ENCODE data around the gene KIR2DL4.
"Not testable (repeated sequence)": the region's sequence is repeated elsewhere in the genome, so short reads cannot be mapped to it uniquely, and the experiment has no call there.

KIR2DL4 gene

GRCh38 chr19:54817670-54818536 lies 14.5 kb downstream of the KIR2DL4 start:
- H3K36me3 ChIP-seq (ENCODE audit: insufficient read depth, low read length): no peaks in the 10 kb centered on the region
- H3K9me3 ChIP-seq (ENCODE audit: low read length): no peaks in the 10 kb centered on the region
- TF ChIP-seq EZH2 (IDR thresholded peaks at IDR 0.05; ENCODE audit: borderline replicate concordance, low read length): no peak
- no peak for TF ChIP-seq CTCF (IDR thresholded peaks at IDR 0.05; ENCODE audit: low read length)
- H3K79me2 ChIP-seq (ENCODE audit: insufficient read depth, low read length): no peaks in the 10 kb centered on the region
- no peak overlapping the region for H2AFZ ChIP-seq (ENCODE audit: low read length)
- H3K9me2 ChIP-seq (ENCODE audit: low read depth, low read length): no peaks in the 10 kb centered on the region
- no peak overlapping the region for H3K4me2 ChIP-seq (ENCODE audit: low read length)
- no peaks in the 10 kb centered on the region for H4K20me1 ChIP-seq (ENCODE audit: insufficient read depth, low read length)
- no peaks in the 10 kb centered on the region for H3K27me3 ChIP-seq (ENCODE audit: insufficient read depth, low read length)
- H3K27ac ChIP-seq (ENCODE audit: low read depth, low read length, poor library complexity, severe bottlenecking): no peak overlapping the region
- H3K4me3 ChIP-seq (ENCODE audit: low read depth, low read length, poor library complexity, severe bottlenecking): no peak overlapping the region
- H3K9ac ChIP-seq (ENCODE audit: low read length): no peak overlapping the region
- H3K4me1 ChIP-seq (ENCODE audit: insufficient read depth, low read length, severe bottlenecking): no peaks in the 10 kb centered on the region
- H3F3A ChIP-seq (ENCODE audit: insufficient read depth, low read length): no peaks in the 10 kb centered on the region

GRCh38 chr19:54824416-54824815 lies 21.0 kb downstream of the KIR2DL4 start:
- H3K27me3 ChIP-seq (ENCODE audit: insufficient read depth, low read length); H3K27ac ChIP-seq (ENCODE audit: low read depth, low read length, poor library complexity, severe bottlenecking); H3K9me2 ChIP-seq (ENCODE audit: low read depth, low read length); H4K20me1 ChIP-seq (ENCODE audit: insufficient read depth, low read length); H3K79me2 ChIP-seq (ENCODE audit: insufficient read depth, low read length); H3K4me1 ChIP-seq (ENCODE audit: insufficient read depth, low read length, severe bottlenecking); H3K4me3 ChIP-seq (ENCODE audit: low read depth, low read length, poor library complexity, severe bottlenecking); H3K36me3 ChIP-seq (ENCODE audit: insufficient read depth, low read length); H3K9me3 ChIP-seq (ENCODE audit: low read length); H3K9ac ChIP-seq (ENCODE audit: low read length); H3K4me2 ChIP-seq (ENCODE audit: low read length); H3F3A ChIP-seq (ENCODE audit: insufficient read depth, low read length); H2AFZ ChIP-seq (ENCODE audit: low read length): not testable (repeated sequence)

GRCh38 chr19:54825326-54825725 lies 21.9 kb downstream of the KIR2DL4 start:
- H3K27ac ChIP-seq (ENCODE audit: low read depth, low read length, poor library complexity, severe bottlenecking): not testable (repeated sequence)

GRCh38 chr19:54828064-54828463 lies 24.7 kb downstream of the KIR2DL4 start:
- H3K36me3 ChIP-seq (ENCODE audit: insufficient read depth, low read length); H3K9me2 ChIP-seq (ENCODE audit: low read depth, low read length); H3K27me3 ChIP-seq (ENCODE audit: insufficient read depth, low read length): not testable (repeated sequence)

More at GRCh38 chr19:54825326-54825725, 21.9 kb downstream of the KIR2DL4 start:
- not testable (repeated sequence) for H3K36me3 ChIP-seq (ENCODE audit: insufficient read depth, low read length); H3K4me3 ChIP-seq (ENCODE audit: low read depth, low read length, poor library complexity, severe bottlenecking); H4K20me1 ChIP-seq (ENCODE audit: insufficient read depth, low read length); H3F3A ChIP-seq (ENCODE audit: insufficient read depth, low read length); H3K27me3 ChIP-seq (ENCODE audit: insufficient read depth, low read length); H3K79me2 ChIP-seq (ENCODE audit: insufficient read depth, low read length); H3K9ac ChIP-seq (ENCODE audit: low read length); H3K4me1 ChIP-seq (ENCODE audit: insufficient read depth, low read length, severe bottlenecking); H3K9me2 ChIP-seq (ENCODE audit: low read depth, low read length); H3K4me2 ChIP-seq (ENCODE audit: low read length); H3K9me3 ChIP-seq (ENCODE audit: low read length); H2AFZ ChIP-seq (ENCODE audit: low read length)

GRCh38 chr19:54832496-54832895 lies 29.1 kb downstream of the KIR2DL4 start, which contains the start of gene KIR2DS4:
Gene KIR2DS4, plus strand, starts transcription at chr19:54832676.
- H4K20me1 ChIP-seq (ENCODE audit: insufficient read depth, low read length); H2AFZ ChIP-seq (ENCODE audit: low read length); H3K4me3 ChIP-seq (ENCODE audit: low read depth, low read length, poor library complexity, severe bottlenecking); H3K9me2 ChIP-seq (ENCODE audit: low read depth, low read length); H3F3A ChIP-seq (ENCODE audit: insufficient read depth, low read length); H3K9me3 ChIP-seq (ENCODE audit: low read length); H3K4me2 ChIP-seq (ENCODE audit: low read length); H3K9ac ChIP-seq (ENCODE audit: low read length); H3K27ac ChIP-seq (ENCODE audit: low read depth, low read length, poor library complexity, severe bottlenecking); H3K4me1 ChIP-seq (ENCODE audit: insufficient read depth, low read length, severe bottlenecking); H3K27me3 ChIP-seq (ENCODE audit: insufficient read depth, low read length); H3K36me3 ChIP-seq (ENCODE audit: insufficient read depth, low read length); H3K79me2 ChIP-seq (ENCODE audit: insufficient read depth, low read length): not testable (repeated sequence)

More at GRCh38 chr19:54828064-54828463, 24.7 kb downstream of the KIR2DL4 start:
- H3K4me1 ChIP-seq (ENCODE audit: insufficient read depth, low read length, severe bottlenecking); H3K4me2 ChIP-seq (ENCODE audit: low read length); H3K9ac ChIP-seq (ENCODE audit: low read length); H3F3A ChIP-seq (ENCODE audit: insufficient read depth, low read length); H3K27ac ChIP-seq (ENCODE audit: low read depth, low read length, poor library complexity, severe bottlenecking); H3K4me3 ChIP-seq (ENCODE audit: low read depth, low read length, poor library complexity, severe bottlenecking); H4K20me1 ChIP-seq (ENCODE audit: insufficient read depth, low read length); H3K9me3 ChIP-seq (ENCODE audit: low read length); H3K79me2 ChIP-seq (ENCODE audit: insufficient read depth, low read length); H2AFZ ChIP-seq (ENCODE audit: low read length): not testable (repeated sequence)

- not testable (repeated sequence) for H2AFZ ChIP-seq (ENCODE audit: low read length); H3K4me1 ChIP-seq (ENCODE audit: insufficient read depth, low read length, severe bottlenecking); H3K27me3 ChIP-seq (ENCODE audit: insufficient read depth, low read length); H3K9ac ChIP-seq (ENCODE audit: low read length); H3K27ac ChIP-seq (ENCODE audit: low read depth, low read length, poor library complexity, severe bottlenecking); H3K9me3 ChIP-seq (ENCODE audit: low read length); H3F3A ChIP-seq (ENCODE audit: insufficient read depth, low read length); H3K36me3 ChIP-seq (ENCODE audit: insufficient read depth, low read length); H3K79me2 ChIP-seq (ENCODE audit: insufficient read depth, low read length); H3K4me2 ChIP-seq (ENCODE audit: low read length); H3K9me2 ChIP-seq (ENCODE audit: low read depth, low read length); H3K4me3 ChIP-seq (ENCODE audit: low read depth, low read length, poor library complexity, severe bottlenecking); H4K20me1 ChIP-seq (ENCODE audit: insufficient read depth, low read length)
Observed at GRCh38 chr19:54835126-54835525, 31.7 kb downstream of the KIR2DL4 start.

GRCh38 chr19:54837522-54837921 lies 34.1 kb downstream of the KIR2DL4 start:
- H3F3A ChIP-seq (ENCODE audit: insufficient read depth, low read length); H3K27ac ChIP-seq (ENCODE audit: low read depth, low read length, poor library complexity, severe bottlenecking): not testable (repeated sequence)

More at GRCh38 chr19:54837522-54837921, 34.1 kb downstream of the KIR2DL4 start:
- H3K79me2 ChIP-seq (ENCODE audit: insufficient read depth, low read length); H3K9me3 ChIP-seq (ENCODE audit: low read length); H3K4me2 ChIP-seq (ENCODE audit: low read length); H4K20me1 ChIP-seq (ENCODE audit: insufficient read depth, low read length); H3K4me3 ChIP-seq (ENCODE audit: low read depth, low read length, poor library complexity, severe bottlenecking); H3K27me3 ChIP-seq (ENCODE audit: insufficient read depth, low read length); H3K9me2 ChIP-seq (ENCODE audit: low read depth, low read length); H3K4me1 ChIP-seq (ENCODE audit: insufficient read depth, low read length, severe bottlenecking); H2AFZ ChIP-seq (ENCODE audit: low read length); H3K9ac ChIP-seq (ENCODE audit: low read length); H3K36me3 ChIP-seq (ENCODE audit: insufficient read depth, low read length): not testable (repeated sequence)
